ENCODE measurements around the gene SPOP.
A peak's percentile ranks its signal among the peaks of the same experiment; 100 is the strongest.
"Not testable (repeated sequence)": the region's sequence is repeated elsewhere in the genome, so short reads cannot be mapped to it uniquely, and the experiment has no call there.

SPOP gene

GRCh38 chr17:49694847-49695697 lies 17.2 kb upstream of the SPOP start:
- DNase-seq: peak; percentile 32

GRCh38 chr17:49692751-49693150 lies 14.9 kb upstream of the SPOP start:
- no peak for DNase-seq

- DNase-seq: no peak
Measured at GRCh38 chr17:49691677-49692191, 13.8 kb upstream of the SPOP start.

DNA sequence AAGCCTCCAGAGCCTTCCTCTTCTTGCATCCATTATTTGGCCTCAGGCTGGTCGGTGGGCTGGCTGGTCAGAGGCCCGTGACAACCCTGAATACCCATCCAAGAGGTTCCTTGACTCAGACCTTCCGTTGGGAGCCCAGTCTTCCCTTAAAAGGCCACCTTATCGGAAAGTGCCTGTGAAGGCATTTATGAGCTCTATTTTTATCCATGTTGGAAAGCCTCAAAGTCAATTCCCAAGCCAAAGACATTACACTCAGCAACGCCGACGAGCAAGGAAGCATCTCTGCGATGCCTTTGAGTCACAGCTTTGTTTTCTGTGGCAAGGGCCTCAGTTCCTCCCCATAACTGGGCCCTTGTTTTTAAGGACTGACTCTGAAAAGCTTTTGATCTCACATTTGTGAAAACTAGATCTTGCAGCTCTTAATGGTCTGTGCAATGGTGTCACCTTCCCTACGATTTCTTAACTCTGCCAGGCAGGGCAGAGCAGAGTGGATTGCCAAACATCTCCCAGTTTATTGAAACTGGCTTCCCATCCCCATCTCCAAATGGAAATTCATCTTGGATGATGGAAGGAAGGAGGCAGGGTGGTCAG lies 13.3 kb upstream of the SPOP start:
- no peak for DNase-seq

DNA sequence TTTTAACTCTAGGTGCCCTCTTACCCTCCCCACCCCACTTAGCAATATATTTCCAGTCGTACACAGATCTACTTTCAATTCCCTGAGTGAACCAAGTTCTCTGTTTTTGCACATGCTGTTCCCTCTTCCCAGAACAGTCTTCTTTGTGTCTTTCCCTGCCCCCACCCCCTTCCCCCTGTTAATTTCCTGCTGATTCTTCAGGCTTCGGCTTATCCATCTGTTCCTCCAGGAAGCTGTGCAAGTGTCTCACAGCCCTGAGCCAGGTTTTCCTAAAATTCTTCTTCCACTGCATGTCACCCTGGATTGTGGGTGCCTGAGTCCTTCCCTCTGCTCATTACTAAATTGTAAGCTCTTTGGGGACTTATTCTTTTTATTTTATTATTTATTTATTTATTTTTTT lies 12.4 kb upstream of the SPOP start:
- DNase-seq: no peak

- DNase-seq: no peak
Measured at GRCh38 chr17:49688848-49689247, 11.0 kb upstream of the SPOP start.

DNA sequence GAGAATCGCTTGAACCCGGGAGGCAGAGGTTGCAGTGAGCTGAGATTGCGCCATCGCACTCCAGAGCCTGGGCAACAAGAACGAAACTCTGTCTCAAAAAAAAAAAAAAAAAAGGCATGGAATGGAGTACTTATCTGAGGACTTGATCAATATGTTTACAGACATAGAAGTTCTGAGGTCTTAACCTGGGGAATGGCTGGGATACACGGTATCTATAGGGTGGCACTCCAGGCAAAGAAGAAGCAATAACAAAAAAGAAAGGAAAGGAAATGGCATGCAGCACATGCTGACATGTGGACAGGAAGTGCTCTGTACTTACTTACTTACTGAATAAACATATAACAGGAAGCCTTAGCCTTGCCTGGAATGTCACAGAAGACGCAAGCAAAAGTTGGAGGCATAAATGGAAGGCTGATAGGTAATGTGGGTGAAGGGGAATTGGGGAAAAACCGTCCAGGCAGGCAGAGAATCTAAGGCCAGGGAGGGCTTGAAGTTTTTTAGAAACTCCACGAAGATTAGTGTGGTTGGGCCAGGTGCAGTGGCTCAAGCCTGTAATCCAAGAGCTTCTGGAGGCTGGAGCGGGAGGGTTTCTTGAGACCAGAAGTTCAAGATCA lies 10.1 kb upstream of the SPOP start:
- no peak for DNase-seq

- DNase-seq: no peak
Measured at GRCh38 chr17:49681106-49681979, 3.4 kb upstream of the SPOP start.

DNA sequence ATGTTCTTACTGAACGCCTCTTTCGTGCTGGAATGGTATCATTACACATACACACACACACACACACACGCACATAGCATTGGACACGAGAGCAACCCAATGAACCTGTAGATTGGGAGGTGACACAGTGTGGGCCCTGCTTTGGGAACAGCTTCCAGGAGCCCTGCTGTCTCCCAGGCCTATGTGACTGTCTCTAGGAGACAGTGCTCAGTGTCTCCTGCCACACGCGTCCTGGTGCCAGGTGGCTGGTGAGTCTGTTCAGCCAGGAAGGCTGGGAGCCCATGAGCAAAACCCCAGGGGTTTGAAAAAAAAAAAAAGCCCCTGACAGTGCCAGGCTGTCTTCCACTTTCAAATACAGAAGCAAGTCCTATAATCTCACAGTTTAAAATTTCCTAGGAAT lies 2.4 kb upstream of the SPOP start:
- no peak for DNase-seq

DNA sequence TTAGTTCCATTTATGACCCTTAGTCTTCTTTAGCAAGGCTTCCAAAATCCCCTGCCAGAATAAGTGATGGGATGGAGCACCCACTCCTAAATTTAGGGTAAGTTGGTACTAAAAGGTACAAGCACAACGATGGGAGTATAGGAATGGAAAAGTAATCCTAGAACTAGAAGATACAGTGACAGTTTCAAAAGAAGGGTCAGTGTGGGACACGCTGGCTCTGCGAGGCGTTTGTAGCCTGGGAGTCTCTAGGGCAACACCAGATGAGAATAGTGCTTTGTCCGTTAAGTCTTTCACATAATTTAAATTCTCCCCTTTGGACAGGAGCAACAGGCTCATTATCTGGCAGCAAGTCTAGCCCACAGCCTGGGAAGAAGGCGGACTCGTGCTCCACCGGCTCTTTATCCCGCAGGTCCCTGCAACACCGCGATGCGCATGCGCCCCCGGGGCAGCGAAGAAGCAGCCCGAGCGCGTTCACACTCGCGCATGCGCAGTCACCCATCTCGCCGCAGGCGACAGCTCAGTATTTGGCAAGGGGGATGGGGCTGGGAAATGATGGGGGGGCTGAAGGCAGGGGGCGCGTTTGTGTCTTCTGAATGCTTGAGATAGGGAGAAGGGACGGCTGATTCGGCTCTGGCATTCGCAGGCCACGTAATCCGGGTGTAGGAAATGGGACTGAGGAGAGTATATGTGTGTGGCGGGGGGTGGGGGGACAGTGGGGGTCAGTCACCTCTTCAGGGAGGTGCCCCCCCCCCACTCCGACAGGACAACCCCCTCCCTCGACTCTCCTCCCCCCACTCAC lies 564 bp downstream of the SPOP start:
- peak; percentile 93 for DNase-seq

GRCh38 chr17:49676276-49676868 lies 1.5 kb downstream of the SPOP start:
- DNase-seq: no peak

- DNase-seq: no peak
Measured at GRCh38 chr17:49674507-49674906, 3.4 kb downstream of the SPOP start.

DNA sequence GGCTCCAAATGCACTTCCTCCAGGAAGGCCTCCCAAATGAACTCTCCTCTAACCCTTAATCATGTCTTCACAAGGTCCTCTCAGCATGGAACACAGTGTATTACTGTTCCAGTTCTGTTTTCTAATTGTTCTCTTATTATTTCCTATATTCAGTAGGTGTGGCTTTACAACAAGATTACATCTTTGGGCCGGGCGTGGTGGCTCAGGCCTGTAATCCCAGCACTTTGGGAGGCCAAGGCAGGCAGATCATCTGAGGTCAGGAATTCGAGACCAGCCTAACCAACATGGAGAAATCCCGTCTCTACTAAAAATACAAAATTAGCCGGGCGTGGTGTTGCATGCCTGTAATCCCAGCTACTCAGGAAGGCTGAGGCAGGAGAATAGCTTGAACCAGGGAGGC lies 4.2 kb downstream of the SPOP start:
- DNase-seq: not testable (repeated sequence)

GRCh38 chr17:49670641-49671040 lies 7.3 kb downstream of the SPOP start:
- DNase-seq: no peak

DNA sequence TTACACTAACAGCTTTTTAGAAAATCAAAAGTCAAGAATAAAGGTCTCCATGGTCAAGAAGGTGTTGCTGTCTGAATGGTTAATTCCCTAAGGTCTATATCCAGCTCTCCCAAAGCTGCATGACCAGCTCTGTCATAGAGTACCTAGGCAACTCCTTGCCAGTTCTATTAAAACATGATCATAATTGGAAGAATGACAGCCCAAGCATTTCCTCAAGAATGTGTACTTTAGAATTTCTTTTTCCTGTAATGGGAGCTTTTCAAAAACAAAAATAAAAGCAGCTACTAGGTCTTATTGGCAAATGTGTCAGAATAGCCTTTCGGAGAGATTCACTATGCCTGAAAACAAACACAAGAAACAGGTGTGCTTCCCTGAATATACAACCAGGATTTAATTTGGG lies 7.9 kb downstream of the SPOP start:
- DNase-seq: no peak

DNA sequence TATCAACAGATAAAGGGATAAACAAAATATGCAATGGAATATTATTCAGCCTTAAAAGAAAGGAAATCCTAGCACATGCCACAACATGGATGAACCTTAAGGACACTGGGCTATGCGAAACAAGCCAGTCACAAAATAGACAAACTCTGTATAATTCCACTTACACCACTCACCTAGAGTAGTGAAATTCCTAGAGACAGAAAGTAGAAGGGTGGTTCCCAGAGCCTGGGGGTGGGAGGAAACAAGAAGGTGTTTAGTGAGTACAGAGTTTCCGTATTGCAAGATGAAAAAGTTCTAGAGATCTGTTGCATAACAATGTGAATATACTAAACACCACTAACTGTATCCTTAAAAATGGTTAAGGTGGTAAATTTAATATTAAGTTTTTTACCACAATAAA lies 10.0 kb downstream of the SPOP start:
- DNase-seq: no peak

DNA sequence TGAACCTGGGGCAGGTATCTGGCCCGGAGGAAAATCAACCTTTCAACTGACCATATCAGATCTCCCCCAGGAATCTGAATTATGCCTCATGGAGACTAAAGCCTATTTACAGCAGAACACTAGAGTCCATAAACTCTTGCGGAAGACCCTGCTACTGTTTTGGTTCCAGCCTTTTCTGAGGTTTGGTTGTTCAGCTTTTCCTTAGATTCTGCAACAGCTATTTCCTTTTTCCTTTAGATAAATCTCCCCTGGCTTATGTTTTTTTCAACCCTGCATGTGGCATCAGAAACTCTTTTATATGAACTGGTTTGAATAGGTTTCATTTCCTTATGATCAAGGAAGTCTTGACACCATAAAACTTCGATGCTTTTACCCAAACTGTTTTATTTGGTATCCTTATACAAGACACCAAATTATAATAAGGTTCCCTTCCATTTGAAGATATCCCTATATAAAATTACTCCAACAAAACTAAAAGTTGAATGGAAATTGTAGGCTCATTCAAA lies 13.1 kb downstream of the SPOP start:
- no peak for DNase-seq

- no peak for DNase-seq
Measured at GRCh38 chr17:49659661-49660382, 18.1 kb downstream of the SPOP start.

DNA sequence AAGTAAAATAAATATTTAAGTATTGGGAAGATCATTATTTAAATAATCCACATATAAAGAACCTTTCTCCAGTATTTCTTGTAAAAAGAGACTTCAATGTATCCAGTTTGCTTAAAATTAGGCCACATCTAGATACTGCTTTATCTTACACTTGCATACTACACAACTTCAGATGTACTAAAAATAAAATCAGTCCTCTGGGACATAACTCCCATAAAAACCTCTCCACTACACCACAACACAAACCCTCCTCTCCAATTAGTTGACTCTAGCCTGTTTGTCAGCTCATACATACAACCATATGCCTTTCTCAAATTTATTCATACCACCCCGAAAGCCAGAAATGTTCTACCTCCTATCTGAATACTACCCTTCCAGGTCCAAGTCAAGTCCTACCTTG lies 21.6 kb downstream of the SPOP start:
- DNase-seq: no peak

- no peak for DNase-seq
Measured at GRCh38 chr17:49647256-49647585, 30.7 kb downstream of the SPOP start.

All from NCI-H146 (cell line).